Jurkat, Clone E6-1 (cell line): ENCODE results near the gene ANXA1. TPM values are rescaled to one million over a fixed set of nuclear protein-coding genes. Genes with fewer than 3 reads are reported as not detected.
"Not testable (repeated sequence)": the region's sequence is repeated elsewhere in the genome, so short reads cannot be mapped to it uniquely, and the experiment has no call there.

Experiments used
- DNase-seq: peaks from one replicate; pipeline ENCODE4 v3.0.0-alpha.2; 2011; ENCODE audit warnings: low read depth, low spot score
- H3K4me3 ChIP-seq: 2 replicates; pipeline ENCODE4 v1.5.1; 2011; ENCODE audit warnings: mild to moderate bottlenecking, low read length, control low read depth, moderate library complexity
- polyA plus RNA-seq: library from polyadenylated mRNA; unstranded; fragments of >200 nt; gene quantifications from one replicate; pipeline ENCODE4 v1.2.1, GENCODE V29; 2012; ENCODE audit warnings: missing spikeins; ENCODE audit not compliant: insufficient read length, insufficient read depth

ANXA1 gene
- polyA plus RNA-seq = 11.2 TPM

GRCh38 chr9:73151653-73152542 is at the start of gene ANXA1:
Gene ANXA1, plus strand, starts transcription at chr9:73151865. Its CDS starts 6,671 bp downstream, at chr9:73158536.
- peak; percentile 68 for DNase-seq
- peak within 1 kb of the TSS; percentile 33 for H3K4me3 ChIP-seq

GRCh38 chr9:73104342-73104741 is 47.3 kb upstream of the ANXA1 start:
- no peak overlapping the region for H3K4me3 ChIP-seq
- DNase-seq = no peak

GRCh38 chr9:73104921-73105320 is 46.7 kb upstream of the ANXA1 start:
- DNase-seq = no peak
- H3K4me3 ChIP-seq = no peak overlapping the region

GRCh38 chr9:73107489-73108069 is 44.1 kb upstream of the ANXA1 start:
- peak; percentile 70 for DNase-seq
- not testable (repeated sequence) for H3K4me3 ChIP-seq

GRCh38 chr9:73114058-73114457 is 37.6 kb upstream of the ANXA1 start:
- no peak overlapping the region for H3K4me3 ChIP-seq
- DNase-seq = peak; percentile 87

GRCh38 chr9:73114958-73115357 is 36.7 kb upstream of the ANXA1 start:
- H3K4me3 ChIP-seq = no peak overlapping the region
- no peak for DNase-seq

- no peak overlapping the region for H3K4me3 ChIP-seq
- no peak for DNase-seq
Measured at GRCh38 chr9:73116031-73116430, 35.6 kb upstream of the ANXA1 start.

GRCh38 chr9:73116880-73117279 is 34.8 kb upstream of the ANXA1 start:
- H3K4me3 ChIP-seq = no peak overlapping the region
- DNase-seq = no peak

- H3K4me3 ChIP-seq = no peak overlapping the region
- no peak for DNase-seq
Measured at GRCh38 chr9:73118286-73118685, 33.4 kb upstream of the ANXA1 start.

GRCh38 chr9:73118898-73119554 is 32.6 kb upstream of the ANXA1 start:
- DNase-seq = no peak
- H3K4me3 ChIP-seq = no peak overlapping the region

GRCh38 chr9:73121375-73121935 is 30.2 kb upstream of the ANXA1 start:
- DNase-seq = no peak
- H3K4me3 ChIP-seq = no peak overlapping the region

- no peak overlapping the region for H3K4me3 ChIP-seq
- no peak for DNase-seq
Measured at GRCh38 chr9:73125651-73126050, 26.0 kb upstream of the ANXA1 start.

- no peak for DNase-seq
Measured at GRCh38 chr9:73129941-73130685, 21.6 kb upstream of the ANXA1 start.

GRCh38 chr9:73131461-73131860 is 20.2 kb upstream of the ANXA1 start:
- DNase-seq = no peak
- no peak overlapping the region for H3K4me3 ChIP-seq

More at GRCh38 chr9:73129941-73130685, 21.6 kb upstream of the ANXA1 start:
- no peak overlapping the region for H3K4me3 ChIP-seq

GRCh38 chr9:73132034-73132776 is 19.5 kb upstream of the ANXA1 start:
- DNase-seq = peak; percentile 83
- peak overlapping the region; percentile 58 for H3K4me3 ChIP-seq

- H3K4me3 ChIP-seq = peak overlapping the region; percentile 58
- DNase-seq = no peak
Measured at GRCh38 chr9:73133022-73133651, 18.5 kb upstream of the ANXA1 start.

GRCh38 chr9:73133921-73134407 is 17.7 kb upstream of the ANXA1 start:
- no peak overlapping the region for H3K4me3 ChIP-seq
- no peak for DNase-seq

GRCh38 chr9:73135394-73135793 is 16.3 kb upstream of the ANXA1 start:
- no peak overlapping the region for H3K4me3 ChIP-seq
- no peak for DNase-seq
